Neural cell (in vitro differentiated cells): ENCODE results near the gene FAM53B. TPM values are rescaled to one million over a fixed set of nuclear protein-coding genes. Genes with fewer than 3 reads are reported as not detected.

Experiments used
- H2AFZ ChIP-seq: fragments of 200-600, 300-800 bp; sonication (generic), shearing (Covaris generic); 2 replicates; pipeline ENCODE4 v1.6.0; 2014; ENCODE audit warnings: low read depth, mild to moderate bottlenecking, antibody characterized with exemption, low read length, moderate library complexity
- H3F3A ChIP-seq: fragments of 200-600 bp; shearing (Covaris generic); 2 replicates; pipeline ENCODE4 v1.6.1; 2016; ENCODE audit warnings: mild to moderate bottlenecking, moderate library complexity, mixed read lengths, antibody characterized with exemption, low read length; ENCODE audit not compliant: insufficient read depth, poor library complexity, severe bottlenecking
- H3K27ac ChIP-seq: fragments of 200-600, 300-800 bp; sonication (generic), shearing (Covaris generic); 2 replicates; pipeline ENCODE4 v1.5.1; 2014; ENCODE audit warnings: mild to moderate bottlenecking, low read length, moderate library complexity
- H3K27me3 ChIP-seq: fragments of 300-800, 200-600 bp; sonication (generic), shearing (Covaris generic); 2 replicates; pipeline ENCODE4 v1.6.0; 2014; ENCODE audit warnings: mild to moderate bottlenecking, low read depth, low read length, moderate library complexity; ENCODE audit not compliant: insufficient read depth
- H3K36me3 ChIP-seq: fragments of 300-800, 200-600 bp; sonication (generic), shearing (Covaris generic); 2 replicates; pipeline ENCODE4 v1.5.1; 2014; ENCODE audit warnings: mild to moderate bottlenecking, antibody characterized with exemption, low read length, moderate library complexity; ENCODE audit not compliant: insufficient read depth
- H3K4me2 ChIP-seq: fragments of 300-800, 200-600 bp; sonication (generic), shearing (Covaris generic); 2 replicates; pipeline ENCODE4 v1.6.0; 2014; ENCODE audit warnings: mild to moderate bottlenecking, low read length
- H3K4me3 ChIP-seq: fragments of 300-800, 200-600 bp; sonication (generic), shearing (Covaris generic); 2 replicates; pipeline ENCODE4 v1.5.1; 2014; ENCODE audit warnings: mild to moderate bottlenecking, low read length, moderate library complexity
- H3K79me2 ChIP-seq: fragments of 200-600 bp; shearing (Covaris generic); replicated peaks from 2 replicates; pipeline ENCODE4 v1.6.0; 2014; ENCODE audit warnings: mild to moderate bottlenecking, low read length, moderate library complexity; ENCODE audit not compliant: insufficient read depth
- H3K9ac ChIP-seq: fragments of 300-800, 200-600 bp; sonication (generic), shearing (Covaris generic); 2 replicates; pipeline ENCODE4 v1.6.1; 2016; ENCODE audit warnings: mild to moderate bottlenecking, low read length, mixed read lengths
- H3K9me2 ChIP-seq: fragments of 200-600 bp; shearing (Covaris generic); 2 replicates; pipeline ENCODE4 v1.6.1; 2016; ENCODE audit warnings: mild to moderate bottlenecking, low read length, mixed read lengths; ENCODE audit not compliant: insufficient read depth
- H3K9me3 ChIP-seq: fragments of 200-600, 300-800 bp; sonication (generic), shearing (Covaris generic); 2 replicates; pipeline ENCODE4 v1.6.1; 2016; ENCODE audit warnings: mild to moderate bottlenecking, mixed run types, low read length, moderate library complexity, mixed read lengths
- H4K20me1 ChIP-seq: fragments of 200-600 bp; shearing (Covaris generic); 2 replicates; pipeline ENCODE4 v1.6.1; 2016; ENCODE audit warnings: mild to moderate bottlenecking, mixed run types; ENCODE audit not compliant: insufficient read depth
- CTCF ChIP-seq: fragments of 450-650 bp; IDR thresholded peaks from 2 replicates; pipeline ENCODE4 v1.5.1; 2014; ENCODE audit warnings: antibody characterized with exemption, mild to moderate bottlenecking, moderate library complexity; ENCODE audit not compliant: poor library complexity, severe bottlenecking
- EP300 ChIP-seq: fragments of 450-650 bp; conservative IDR thresholded peaks from 2 replicates; pipeline ENCODE4 v1.6.1; 2014; ENCODE audit warnings: antibody characterized with exemption, mild to moderate bottlenecking, moderate library complexity; ENCODE audit not compliant: poor library complexity, severe bottlenecking
- EZH2 ChIP-seq: fragments of 200-600, 300-800 bp; shearing (Covaris generic), sonication (generic); IDR thresholded peaks from 2 replicates; pipeline ENCODE4 v1.6.1; 2014; ENCODE audit warnings: antibody characterized with exemption, low read length, borderline replicate concordance, mild to moderate bottlenecking; ENCODE audit not compliant: insufficient read depth, poor library complexity, severe bottlenecking
- MXI1 ChIP-seq: fragments of 450-650 bp; conservative IDR thresholded peaks from 2 replicates; pipeline ENCODE4 v1.6.1; 2014; ENCODE audit warnings: antibody characterized with exemption, mild to moderate bottlenecking; ENCODE audit not compliant: poor library complexity, severe bottlenecking
- POLR2AphosphoS5 ChIP-seq: IDR thresholded peaks from 2 replicates; pipeline ENCODE4 v1.6.1; 2012
- RAD21 ChIP-seq: fragments of 450-650 bp; conservative IDR thresholded peaks from 2 replicates; pipeline ENCODE4 v1.6.1; 2014; ENCODE audit warnings: antibody characterized with exemption, mild to moderate bottlenecking, moderate library complexity
- SMC3 ChIP-seq: fragments of 450-650 bp; conservative IDR thresholded peaks from 2 replicates; pipeline ENCODE4 v1.6.1; 2014; ENCODE audit warnings: antibody characterized with exemption, mild to moderate bottlenecking, moderate library complexity; ENCODE audit not compliant: poor library complexity
- TAF1 ChIP-seq: IDR thresholded peaks from 2 replicates; pipeline ENCODE4 v1.6.1; 2012; ENCODE audit warnings: low read depth
- polyA plus RNA-seq: library from polyadenylated mRNA; depleted of rRNA; stranded (reverse); fragments of >200 nt; gene quantifications from 2 replicates; pipeline ENCODE4 v1.2.3, GENCODE V29; 2014
- TF ChIP-seq, protein P1 (sequence below): IDR thresholded peaks from 2 replicates; pipeline ENCODE4 v1.6.1; 2012; ENCODE audit warnings: borderline replicate concordance

FAM53B gene
- polyA plus RNA-seq, 1 donor from 2014 or later: 21.8 TPM

DNA sequence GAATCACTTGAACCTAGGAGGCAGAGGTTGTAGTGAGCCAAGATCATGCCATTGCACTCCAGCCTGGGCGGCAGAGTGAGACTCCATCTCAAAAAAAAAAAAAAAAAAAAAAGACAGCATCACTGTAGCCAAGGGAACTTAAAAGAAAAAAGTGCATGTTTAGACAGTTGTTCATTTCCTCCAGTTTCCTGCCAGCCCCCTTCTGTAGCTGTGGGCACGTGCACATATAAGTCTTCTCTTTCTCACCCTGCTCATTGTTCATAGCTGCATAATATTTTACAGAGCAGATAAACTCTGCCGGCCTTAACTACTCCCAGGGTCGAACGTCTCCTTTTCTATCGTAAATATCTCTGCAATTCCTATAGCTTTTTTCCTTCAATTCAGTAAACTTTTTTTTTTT is 149.9 kb downstream of the FAM53B start:
- TF ChIP-seq POLR2AphosphoS5 (no peak), TAF1 (no peak), CTCF (no peak), RAD21 (no peak), EZH2 (no peak), SMC3 (no peak), MXI1 (no peak)
- TF ChIP-seq, protein P1, sequence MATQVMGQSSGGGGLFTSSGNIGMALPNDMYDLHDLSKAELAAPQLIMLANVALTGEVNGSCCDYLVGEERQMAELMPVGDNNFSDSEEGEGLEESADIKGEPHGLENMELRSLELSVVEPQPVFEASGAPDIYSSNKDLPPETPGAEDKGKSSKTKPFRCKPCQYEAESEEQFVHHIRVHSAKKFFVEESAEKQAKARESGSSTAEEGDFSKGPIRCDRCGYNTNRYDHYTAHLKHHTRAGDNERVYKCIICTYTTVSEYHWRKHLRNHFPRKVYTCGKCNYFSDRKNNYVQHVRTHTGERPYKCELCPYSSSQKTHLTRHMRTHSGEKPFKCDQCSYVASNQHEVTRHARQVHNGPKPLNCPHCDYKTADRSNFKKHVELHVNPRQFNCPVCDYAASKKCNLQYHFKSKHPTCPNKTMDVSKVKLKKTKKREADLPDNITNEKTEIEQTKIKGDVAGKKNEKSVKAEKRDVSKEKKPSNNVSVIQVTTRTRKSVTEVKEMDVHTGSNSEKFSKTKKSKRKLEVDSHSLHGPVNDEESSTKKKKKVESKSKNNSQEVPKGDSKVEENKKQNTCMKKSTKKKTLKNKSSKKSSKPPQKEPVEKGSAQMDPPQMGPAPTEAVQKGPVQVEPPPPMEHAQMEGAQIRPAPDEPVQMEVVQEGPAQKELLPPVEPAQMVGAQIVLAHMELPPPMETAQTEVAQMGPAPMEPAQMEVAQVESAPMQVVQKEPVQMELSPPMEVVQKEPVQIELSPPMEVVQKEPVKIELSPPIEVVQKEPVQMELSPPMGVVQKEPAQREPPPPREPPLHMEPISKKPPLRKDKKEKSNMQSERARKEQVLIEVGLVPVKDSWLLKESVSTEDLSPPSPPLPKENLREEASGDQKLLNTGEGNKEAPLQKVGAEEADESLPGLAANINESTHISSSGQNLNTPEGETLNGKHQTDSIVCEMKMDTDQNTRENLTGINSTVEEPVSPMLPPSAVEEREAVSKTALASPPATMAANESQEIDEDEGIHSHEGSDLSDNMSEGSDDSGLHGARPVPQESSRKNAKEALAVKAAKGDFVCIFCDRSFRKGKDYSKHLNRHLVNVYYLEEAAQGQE: no peak
- no peak overlapping the region for H3K27ac ChIP-seq
- H3K9me3 ChIP-seq: peaks cover 8% of the 10 kb centered on the region
- H3F3A ChIP-seq: no peaks in the 10 kb centered on the region
- H3K79me2 ChIP-seq: no peaks in the 10 kb centered on the region
- no peak overlapping the region for H3K4me3 ChIP-seq
- H4K20me1 ChIP-seq: no peaks in the 10 kb centered on the region
- H2AFZ ChIP-seq: no peak overlapping the region
- H3K9ac ChIP-seq: no peak overlapping the region
- H3K27me3 ChIP-seq: no peaks in the 10 kb centered on the region
- H3K36me3 ChIP-seq: no peaks in the 10 kb centered on the region
- no peaks in the 10 kb centered on the region for H3K9me2 ChIP-seq
- no peak overlapping the region for H3K4me2 ChIP-seq

DNA sequence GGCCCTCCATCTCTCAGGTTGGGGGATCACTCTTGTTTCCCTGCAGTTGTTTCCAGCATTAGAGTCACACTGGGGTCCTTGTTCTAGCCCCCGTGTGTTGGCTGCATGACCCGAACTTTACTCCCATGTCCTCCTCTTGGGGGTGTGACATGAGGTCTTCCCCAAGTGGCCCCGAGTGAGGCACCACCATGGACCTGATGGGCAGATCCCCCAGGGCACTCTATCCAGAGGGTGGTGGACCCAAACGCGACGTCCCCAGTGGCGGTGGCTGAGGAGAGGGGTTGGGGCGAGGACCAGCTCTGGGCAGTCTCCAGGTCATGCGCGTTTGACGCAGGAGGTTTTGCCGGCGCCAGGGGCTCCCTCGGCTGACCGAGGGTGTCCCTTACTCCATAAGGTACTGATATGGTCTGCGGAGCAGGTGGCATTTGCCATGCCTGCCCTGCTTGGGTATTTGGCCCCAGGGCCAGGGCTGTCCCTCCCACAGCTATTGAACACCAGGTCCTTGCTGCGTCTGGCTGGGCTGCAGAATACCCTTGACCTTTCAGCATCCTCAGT is 150.7 kb downstream of the FAM53B start:
- no peaks in the 10 kb centered on the region for H3F3A ChIP-seq
- no peak for TF ChIP-seq POLR2AphosphoS5
- no peak for TF ChIP-seq RAD21
- no peak for TF ChIP-seq CTCF
- no peak for TF ChIP-seq TAF1
- TF ChIP-seq EZH2: no peak
- TF ChIP-seq SMC3: no peak
- TF ChIP-seq, protein P1: no peak
- TF ChIP-seq MXI1: no peak
- TF ChIP-seq EP300: no peak
- no peaks in the 10 kb centered on the region for H3K36me3 ChIP-seq
- no peak overlapping the region for H3K4me2 ChIP-seq
- H3K9ac ChIP-seq: no peak overlapping the region
- no peaks in the 10 kb centered on the region for H3K9me2 ChIP-seq
- H2AFZ ChIP-seq: no peak overlapping the region
- no peaks in the 10 kb centered on the region for H4K20me1 ChIP-seq
- no peak overlapping the region for H3K27ac ChIP-seq
- peaks cover 8% of the 10 kb centered on the region for H3K9me3 ChIP-seq
- no peaks in the 10 kb centered on the region for H3K27me3 ChIP-seq
- no peak overlapping the region for H3K4me3 ChIP-seq
- H3K79me2 ChIP-seq: no peaks in the 10 kb centered on the region
